ENCODE results near the gene GCH1. TPM values are rescaled to one million over a fixed set of nuclear protein-coding genes. Genes with fewer than 3 reads are reported as not detected.
A peak's percentile ranks its signal among the peaks of the same experiment; 100 is the strongest.

Gene GCH1
- total RNA-seq, 1 experiment from 2014 or later: 9.2 TPM

DNA sequence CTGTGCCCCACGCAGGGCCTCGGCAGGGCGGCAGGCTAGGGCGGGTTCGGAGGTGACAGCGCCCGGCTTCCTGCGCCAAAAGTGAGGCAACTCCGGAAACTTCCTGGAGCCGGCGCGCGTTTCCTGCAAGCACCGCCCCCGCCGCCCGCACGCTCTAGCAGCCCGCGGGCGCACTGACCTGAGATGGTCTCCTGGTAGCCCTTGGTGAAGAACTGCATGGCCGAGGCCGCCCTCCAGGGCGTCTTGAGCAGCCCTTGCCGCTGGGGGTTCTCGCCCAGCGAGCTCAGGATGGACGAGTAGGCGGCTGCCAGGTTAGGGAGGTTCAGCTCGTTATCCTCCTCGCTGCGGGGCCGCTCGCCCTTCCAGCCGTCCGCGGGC is 494 bp downstream of the GCH1 start (continued):
- TF ChIP-seq, protein P1, sequence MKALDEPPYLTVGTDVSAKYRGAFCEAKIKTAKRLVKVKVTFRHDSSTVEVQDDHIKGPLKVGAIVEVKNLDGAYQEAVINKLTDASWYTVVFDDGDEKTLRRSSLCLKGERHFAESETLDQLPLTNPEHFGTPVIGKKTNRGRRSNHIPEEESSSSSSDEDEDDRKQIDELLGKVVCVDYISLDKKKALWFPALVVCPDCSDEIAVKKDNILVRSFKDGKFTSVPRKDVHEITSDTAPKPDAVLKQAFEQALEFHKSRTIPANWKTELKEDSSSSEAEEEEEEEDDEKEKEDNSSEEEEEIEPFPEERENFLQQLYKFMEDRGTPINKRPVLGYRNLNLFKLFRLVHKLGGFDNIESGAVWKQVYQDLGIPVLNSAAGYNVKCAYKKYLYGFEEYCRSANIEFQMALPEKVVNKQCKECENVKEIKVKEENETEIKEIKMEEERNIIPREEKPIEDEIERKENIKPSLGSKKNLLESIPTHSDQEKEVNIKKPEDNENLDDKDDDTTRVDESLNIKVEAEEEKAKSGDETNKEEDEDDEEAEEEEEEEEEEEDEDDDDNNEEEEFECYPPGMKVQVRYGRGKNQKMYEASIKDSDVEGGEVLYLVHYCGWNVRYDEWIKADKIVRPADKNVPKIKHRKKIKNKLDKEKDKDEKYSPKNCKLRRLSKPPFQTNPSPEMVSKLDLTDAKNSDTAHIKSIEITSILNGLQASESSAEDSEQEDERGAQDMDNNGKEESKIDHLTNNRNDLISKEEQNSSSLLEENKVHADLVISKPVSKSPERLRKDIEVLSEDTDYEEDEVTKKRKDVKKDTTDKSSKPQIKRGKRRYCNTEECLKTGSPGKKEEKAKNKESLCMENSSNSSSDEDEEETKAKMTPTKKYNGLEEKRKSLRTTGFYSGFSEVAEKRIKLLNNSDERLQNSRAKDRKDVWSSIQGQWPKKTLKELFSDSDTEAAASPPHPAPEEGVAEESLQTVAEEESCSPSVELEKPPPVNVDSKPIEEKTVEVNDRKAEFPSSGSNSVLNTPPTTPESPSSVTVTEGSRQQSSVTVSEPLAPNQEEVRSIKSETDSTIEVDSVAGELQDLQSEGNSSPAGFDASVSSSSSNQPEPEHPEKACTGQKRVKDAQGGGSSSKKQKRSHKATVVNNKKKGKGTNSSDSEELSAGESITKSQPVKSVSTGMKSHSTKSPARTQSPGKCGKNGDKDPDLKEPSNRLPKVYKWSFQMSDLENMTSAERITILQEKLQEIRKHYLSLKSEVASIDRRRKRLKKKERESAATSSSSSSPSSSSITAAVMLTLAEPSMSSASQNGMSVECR (CRISPR knock-in tag; IDR thresholded peaks at IDR 0.05; ENCODE audit: borderline replicate concordance): peak; percentile 70; the same call in 1 of the 2 replicates
- no peak for TF ChIP-seq RELA (CRISPR knock-in tag; IDR thresholded peaks at IDR 0.05; ENCODE audit: borderline replicate concordance)
- TF ChIP-seq, protein P2, sequence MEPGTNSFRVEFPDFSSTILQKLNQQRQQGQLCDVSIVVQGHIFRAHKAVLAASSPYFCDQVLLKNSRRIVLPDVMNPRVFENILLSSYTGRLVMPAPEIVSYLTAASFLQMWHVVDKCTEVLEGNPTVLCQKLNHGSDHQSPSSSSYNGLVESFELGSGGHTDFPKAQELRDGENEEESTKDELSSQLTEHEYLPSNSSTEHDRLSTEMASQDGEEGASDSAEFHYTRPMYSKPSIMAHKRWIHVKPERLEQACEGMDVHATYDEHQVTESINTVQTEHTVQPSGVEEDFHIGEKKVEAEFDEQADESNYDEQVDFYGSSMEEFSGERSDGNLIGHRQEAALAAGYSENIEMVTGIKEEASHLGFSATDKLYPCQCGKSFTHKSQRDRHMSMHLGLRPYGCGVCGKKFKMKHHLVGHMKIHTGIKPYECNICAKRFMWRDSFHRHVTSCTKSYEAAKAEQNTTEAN (CRISPR knock-in tag; IDR thresholded peaks at IDR 0.05): no peak
- TF ChIP-seq, protein P3, sequence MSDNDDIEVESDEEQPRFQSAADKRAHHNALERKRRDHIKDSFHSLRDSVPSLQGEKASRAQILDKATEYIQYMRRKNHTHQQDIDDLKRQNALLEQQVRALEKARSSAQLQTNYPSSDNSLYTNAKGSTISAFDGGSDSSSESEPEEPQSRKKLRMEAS (CRISPR knock-in tag; IDR thresholded peaks at IDR 0.05): 0 out of 2 replicates have a peak, but pooled peaks have one; percentile 25
- TF ChIP-seq GRHL2 (CRISPR knock-in tag; IDR thresholded peaks at IDR 0.05; ENCODE audit: insufficient replicate concordance, severe bottlenecking): no peak
- TF ChIP-seq TEAD1 (CRISPR knock-in tag; IDR thresholded peaks at IDR 0.05): no peak
- TF ChIP-seq, protein P4, sequence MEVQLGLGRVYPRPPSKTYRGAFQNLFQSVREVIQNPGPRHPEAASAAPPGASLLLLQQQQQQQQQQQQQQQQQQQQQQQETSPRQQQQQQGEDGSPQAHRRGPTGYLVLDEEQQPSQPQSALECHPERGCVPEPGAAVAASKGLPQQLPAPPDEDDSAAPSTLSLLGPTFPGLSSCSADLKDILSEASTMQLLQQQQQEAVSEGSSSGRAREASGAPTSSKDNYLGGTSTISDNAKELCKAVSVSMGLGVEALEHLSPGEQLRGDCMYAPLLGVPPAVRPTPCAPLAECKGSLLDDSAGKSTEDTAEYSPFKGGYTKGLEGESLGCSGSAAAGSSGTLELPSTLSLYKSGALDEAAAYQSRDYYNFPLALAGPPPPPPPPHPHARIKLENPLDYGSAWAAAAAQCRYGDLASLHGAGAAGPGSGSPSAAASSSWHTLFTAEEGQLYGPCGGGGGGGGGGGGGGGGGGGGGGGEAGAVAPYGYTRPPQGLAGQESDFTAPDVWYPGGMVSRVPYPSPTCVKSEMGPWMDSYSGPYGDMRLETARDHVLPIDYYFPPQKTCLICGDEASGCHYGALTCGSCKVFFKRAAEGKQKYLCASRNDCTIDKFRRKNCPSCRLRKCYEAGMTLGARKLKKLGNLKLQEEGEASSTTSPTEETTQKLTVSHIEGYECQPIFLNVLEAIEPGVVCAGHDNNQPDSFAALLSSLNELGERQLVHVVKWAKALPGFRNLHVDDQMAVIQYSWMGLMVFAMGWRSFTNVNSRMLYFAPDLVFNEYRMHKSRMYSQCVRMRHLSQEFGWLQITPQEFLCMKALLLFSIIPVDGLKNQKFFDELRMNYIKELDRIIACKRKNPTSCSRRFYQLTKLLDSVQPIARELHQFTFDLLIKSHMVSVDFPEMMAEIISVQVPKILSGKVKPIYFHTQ (CRISPR knock-in tag; IDR thresholded peaks at IDR 0.05): no peak
- TF ChIP-seq, protein P5, sequence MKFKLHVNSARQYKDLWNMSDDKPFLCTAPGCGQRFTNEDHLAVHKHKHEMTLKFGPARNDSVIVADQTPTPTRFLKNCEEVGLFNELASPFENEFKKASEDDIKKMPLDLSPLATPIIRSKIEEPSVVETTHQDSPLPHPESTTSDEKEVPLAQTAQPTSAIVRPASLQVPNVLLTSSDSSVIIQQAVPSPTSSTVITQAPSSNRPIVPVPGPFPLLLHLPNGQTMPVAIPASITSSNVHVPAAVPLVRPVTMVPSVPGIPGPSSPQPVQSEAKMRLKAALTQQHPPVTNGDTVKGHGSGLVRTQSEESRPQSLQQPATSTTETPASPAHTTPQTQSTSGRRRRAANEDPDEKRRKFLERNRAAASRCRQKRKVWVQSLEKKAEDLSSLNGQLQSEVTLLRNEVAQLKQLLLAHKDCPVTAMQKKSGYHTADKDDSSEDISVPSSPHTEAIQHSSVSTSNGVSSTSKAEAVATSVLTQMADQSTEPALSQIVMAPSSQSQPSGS (CRISPR knock-in tag; IDR thresholded peaks at IDR 0.05; ENCODE audit: borderline replicate concordance, low read depth): no peak
- TF ChIP-seq ELF4 (CRISPR knock-in tag; IDR thresholded peaks at IDR 0.05; ENCODE audit: low read depth): no peak
- TF ChIP-seq, protein P6, sequence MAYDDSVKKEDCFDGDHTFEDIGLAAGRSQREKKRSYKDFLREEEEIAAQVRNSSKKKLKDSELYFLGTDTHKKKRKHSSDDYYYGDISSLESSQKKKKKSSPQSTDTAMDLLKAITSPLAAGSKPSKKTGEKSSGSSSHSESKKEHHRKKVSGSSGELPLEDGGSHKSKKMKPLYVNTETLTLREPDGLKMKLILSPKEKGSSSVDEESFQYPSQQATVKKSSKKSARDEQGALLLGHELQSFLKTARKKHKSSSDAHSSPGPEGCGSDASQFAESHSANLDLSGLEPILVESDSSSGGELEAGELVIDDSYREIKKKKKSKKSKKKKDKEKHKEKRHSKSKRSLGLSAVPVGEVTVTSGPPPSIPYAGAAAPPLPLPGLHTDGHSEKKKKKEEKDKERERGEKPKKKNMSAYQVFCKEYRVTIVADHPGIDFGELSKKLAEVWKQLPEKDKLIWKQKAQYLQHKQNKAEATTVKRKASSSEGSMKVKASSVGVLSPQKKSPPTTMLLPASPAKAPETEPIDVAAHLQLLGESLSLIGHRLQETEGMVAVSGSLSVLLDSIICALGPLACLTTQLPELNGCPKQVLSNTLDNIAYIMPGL (CRISPR knock-in tag; IDR thresholded peaks at IDR 0.05): peak; percentile 7; the same call in 1 of the 2 replicates
- TF ChIP-seq ZNF219 (CRISPR knock-in tag; IDR thresholded peaks at IDR 0.05; ENCODE audit: borderline replicate concordance): peak; percentile 25; the same call in 1 of the 2 replicates

DNA sequence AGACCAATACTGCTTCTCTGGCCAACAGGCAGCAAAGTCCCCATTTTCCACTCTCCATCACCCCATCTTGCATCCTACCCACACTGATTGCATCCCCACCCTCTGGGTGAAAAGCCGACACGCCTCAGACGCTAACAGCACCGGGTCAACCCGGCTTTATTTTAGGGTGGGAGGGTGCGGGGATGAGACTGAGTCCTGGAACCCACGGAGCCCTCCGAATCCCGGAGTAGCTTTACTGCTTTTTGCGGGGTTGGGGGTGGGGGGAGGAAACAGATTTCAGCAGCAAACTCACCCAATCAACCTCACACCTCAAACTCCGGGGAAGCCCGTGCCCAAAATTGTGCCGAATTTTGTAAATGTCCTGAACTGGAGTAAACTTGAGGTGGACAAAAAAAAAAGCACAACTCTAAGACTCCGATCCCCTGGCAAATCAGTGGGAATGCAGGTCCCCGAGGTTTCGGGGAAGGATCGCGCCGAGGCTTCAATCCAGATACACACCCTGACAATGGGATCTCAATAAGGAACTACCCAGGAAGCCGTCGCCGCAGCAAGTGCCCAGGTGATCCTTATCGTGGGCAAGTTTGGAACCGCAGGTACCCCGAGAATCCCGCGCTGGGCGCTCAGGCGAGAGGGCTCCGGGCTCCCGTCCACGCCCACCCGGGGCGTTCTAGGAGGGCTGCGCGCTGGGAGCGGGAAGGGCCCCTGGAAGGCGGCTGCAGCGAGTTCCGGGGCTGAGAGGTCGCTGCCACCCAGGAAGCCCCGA is 1.1 kb downstream of the GCH1 start:
- ChIA-PET CTCF (interaction anchor here (0.7 to 1.2 kb wide), 2 partner anchors 8 to 87 kb away, joined by 3 to 4 read pairs; no protein-coding TSS in a partner anchor), POLR2A (interaction anchor here (1.3 kb wide), 1 partner anchor 24 kb away, joined by 3 read pairs; no protein-coding TSS in a partner anchor)
- H3K9me3 Mint-ChIP-seq: no peaks in the 10 kb centered on the region
- H3K4me1 Mint-ChIP-seq: peaks cover 11% of the 10 kb centered on the region
- H3K27ac Mint-ChIP-seq: no peak overlapping the region
- TF ChIP-seq ZNF423 (CRISPR knock-in tag; IDR thresholded peaks at IDR 0.05): peak; percentile 34; the same call in 1 of the 2 replicates
- TF ChIP-seq, protein P7, sequence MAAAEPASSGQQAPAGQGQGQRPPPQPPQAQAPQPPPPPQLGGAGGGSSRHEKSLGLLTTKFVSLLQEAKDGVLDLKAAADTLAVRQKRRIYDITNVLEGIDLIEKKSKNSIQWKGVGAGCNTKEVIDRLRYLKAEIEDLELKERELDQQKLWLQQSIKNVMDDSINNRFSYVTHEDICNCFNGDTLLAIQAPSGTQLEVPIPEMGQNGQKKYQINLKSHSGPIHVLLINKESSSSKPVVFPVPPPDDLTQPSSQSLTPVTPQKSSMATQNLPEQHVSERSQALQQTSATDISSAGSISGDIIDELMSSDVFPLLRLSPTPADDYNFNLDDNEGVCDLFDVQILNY (CRISPR knock-in tag; IDR thresholded peaks at IDR 0.05): no peak
- H3K4me3 Mint-ChIP-seq: peak overlapping the region; percentile 73
- H3K27me3 Mint-ChIP-seq (ENCODE audit: low read depth): peaks cover 39% of the 10 kb centered on the region
- H3K36me3 Mint-ChIP-seq: no peaks in the 10 kb centered on the region
- ATAC-seq (peak; percentile 3), DNase-seq (ENCODE audit: low spot score) (no peak)
